GM12878 (cell line): ENCODE results near the gene ZWILCH. TPM values are rescaled to one million over a fixed set of nuclear protein-coding genes. Genes with fewer than 3 reads are reported as not detected.

Experiments
- ATAC-seq: fragments of 200-7000 bp; cut with Tn5 transposase; 3 replicates; pipeline ENCODE4 v1.9.1; 2020; ENCODE audit warnings: mild to moderate bottlenecking, moderate library complexity
- BruUV-seq: library from RNA; stranded (reverse); fragments of 400-500 nt; replicated peaks from 2 replicates; lab custom pipeline; 2021; lab: Mats Ljungman, UMichigan
- CTCF ChIA-PET: fragments of 300-600 bp; sonication (Branson Sonifier 250); formaldehyde crosslinking; extraction: SDS; loops from one replicate; lab custom pipeline; 2021; ENCODE audit warnings: inconsistent platforms; lab: Yijun Ruan, JAX
- POLR2A ChIA-PET: fragments of 350-600 bp; formaldehyde crosslinking; extraction: SDS; loops from one replicate; lab custom pipeline; 2021; ENCODE audit warnings: inconsistent platforms; lab: Charles Lee
- RAD21 ChIA-PET: fragments of 300-600 bp; sonication (Branson Sonifier 250); formaldehyde crosslinking; loops from one replicate; lab custom pipeline; 2023; ENCODE audit warnings: antibody characterized with exemption; ENCODE audit not compliant: unreplicated experiment; lab: Charles Lee
- SMC1A ChIA-PET: fragments of 300-600 bp; sonication (Branson Sonifier 250); formaldehyde crosslinking; loops from one replicate; lab custom pipeline; 2023; ENCODE audit not compliant: unreplicated experiment, uncharacterized antibody; lab: Charles Lee
- DNase-seq: peaks from one replicate; pipeline ENCODE4 v3.0.0-alpha.2; 2011; ENCODE audit warnings: low read depth, low spot score
- FAIRE-seq: peaks from 3 replicates; lab custom pipeline; 2011; peaks lifted over from hg19 to GRCh38; lab: Jason Lieb, UNC
- H2AFZ ChIP-seq: 2 replicates; pipeline ENCODE4 v1.6.0; 2011; ENCODE audit warnings: low read depth, low read length, control low read depth; ENCODE audit not compliant: control insufficient read depth
- H3K27ac ChIP-seq: 2 replicates; pipeline ENCODE4 v1.5.1; 2011; ENCODE audit warnings: control low read depth; ENCODE audit not compliant: control insufficient read depth, insufficient read depth
- H3K27me3 ChIP-seq, 2 experiments: replicated peaks in 1 of 2; 2 replicates each; pipeline versions ENCODE4 v1.6.0 to v1.6.1; 2011; ENCODE audit warnings: low read length in 1 of 2; ENCODE audit not compliant: control insufficient read depth in 2 of 2, insufficient read depth in 2 of 2
- H3K36me3 ChIP-seq, 2 experiments: 2 replicates each; pipeline ENCODE4 v1.5.1; 2011; ENCODE audit warnings: low read length in 1 of 2; ENCODE audit not compliant: control insufficient read depth in 2 of 2, insufficient read depth in 2 of 2
- H3K4me1 ChIP-seq: 2 replicates; pipeline ENCODE4 v1.6.1; 2011; ENCODE audit warnings: mild to moderate bottlenecking, low read length, moderate library complexity, mixed read lengths; ENCODE audit not compliant: control insufficient read depth, insufficient read depth
- H3K4me2 ChIP-seq: 2 replicates; pipeline ENCODE4 v1.6.0; 2011; ENCODE audit warnings: control low read depth; ENCODE audit not compliant: control insufficient read depth, insufficient read depth
- H3K4me3 ChIP-seq: fragments of 200-600 bp; sonication (generic); 2 replicates; pipeline ENCODE4 v1.5.1; 2016
- H3K79me2 ChIP-seq: 2 replicates; pipeline ENCODE4 v1.6.0; 2011; ENCODE audit warnings: low read length; ENCODE audit not compliant: control insufficient read depth, insufficient read depth
- H3K9ac ChIP-seq: 2 replicates; pipeline ENCODE4 v1.8.0; 2011; ENCODE audit warnings: low read length, control low read depth, mixed read lengths; ENCODE audit not compliant: control insufficient read depth, insufficient read depth
- H3K9me3 ChIP-seq: replicated peaks from 3 replicates; pipeline ENCODE4 v1.5.1; 2011; ENCODE audit warnings: mild to moderate bottlenecking, low read length; ENCODE audit not compliant: control insufficient read depth, insufficient read depth
- H4K20me1 ChIP-seq: 2 replicates; pipeline ENCODE4 v1.6.0; 2011; ENCODE audit not compliant: control insufficient read depth, insufficient read depth
- BMI1 ChIP-seq: fragments of 450-650 bp; IDR thresholded peaks from 2 replicates; pipeline ENCODE4 v1.6.1; 2016; ENCODE audit warnings: mild to moderate bottlenecking, moderate library complexity, borderline replicate concordance
- CHD1 ChIP-seq: IDR thresholded peaks from 2 replicates; pipeline ENCODE4 v1.6.1; 2012; ENCODE audit warnings: low read depth, low read length, improper control_type of control experiment
- EZH2 ChIP-seq: IDR thresholded peaks from 2 replicates; pipeline ENCODE4 v1.6.1; 2012; ENCODE audit warnings: low read depth, mild to moderate bottlenecking, control low read depth, inconsistent platforms, low read length, borderline replicate concordance; ENCODE audit not compliant: control insufficient read depth
- IKZF2 ChIP-seq, 2 experiments: fragments of 450-650 bp; IDR thresholded peaks; 2 replicates each; pipeline ENCODE4 v1.6.1; 2017; ENCODE audit warnings: mild to moderate bottlenecking in 2 of 2, moderate library complexity in 2 of 2
- MEF2B ChIP-seq: fragments of 450-650 bp; IDR thresholded peaks from 2 replicates; pipeline ENCODE4 v1.6.1; 2018; ENCODE audit warnings: mild to moderate bottlenecking, moderate library complexity; ENCODE audit not compliant: partially characterized antibody, poor library complexity, severe bottlenecking
- NBN ChIP-seq: fragments of 450-650 bp; IDR thresholded peaks from 2 replicates; pipeline ENCODE4 v1.6.1; 2016
- POLR2A ChIP-seq: IDR thresholded peaks from 2 replicates; pipeline ENCODE4 v1.6.1; 2011; ENCODE audit warnings: low read depth, mild to moderate bottlenecking, low read length
- RCOR1 ChIP-seq: conservative IDR thresholded peaks from 2 replicates; pipeline ENCODE4 v1.6.1; 2012; ENCODE audit warnings: low read depth, low read length, improper control_type of control experiment
- RUNX3 ChIP-seq: IDR thresholded peaks from 2 replicates; pipeline ENCODE4 v1.6.1; 2012; ENCODE audit warnings: low read length, inconsistent platforms
- SMAD1 ChIP-seq: fragments of 450-650 bp; IDR thresholded peaks from 2 replicates; pipeline ENCODE4 v1.6.1; 2018; ENCODE audit warnings: mild to moderate bottlenecking, low read depth; ENCODE audit not compliant: partially characterized antibody
- SMC3 ChIP-seq: IDR thresholded peaks from 2 replicates; pipeline ENCODE4 v1.6.1; 2011; ENCODE audit warnings: low read length, improper control_type of control experiment, borderline replicate concordance
- TCF12 ChIP-seq: IDR thresholded peaks from 2 replicates; pipeline ENCODE4 v1.6.1; 2011; ENCODE audit warnings: low read depth, mild to moderate bottlenecking, low read length
- WGBS: methylation state at CpG from one replicate; pipeline ENCODE4 v1.1.6; 2016; ENCODE audit warnings: low lambda C conversion rate; ENCODE audit not compliant: insufficient replicate concordance, insufficient coverage; ENCODE audit errors: missing lambda C conversion rate; 5-methylcytosine and 5-hydroxymethylcytosine counted together
- in situ Hi-C: fragments of 300-500 bp; cut with MboI; formaldehyde crosslinking; loops from 9 replicates; pipeline ENCODE4 v1.14.3; 2018; ENCODE audit warnings: mixed read lengths
- intact Hi-C: fragments of 100-400 bp; cut with micrococcal nuclease; formaldehyde crosslinking; loops from one replicate; pipeline ENCODE4 v1.14.2; 2022; ENCODE audit not compliant: unreplicated experiment
- polyA plus RNA-seq, 11 experiments: library from polyadenylated mRNA; depleted of rRNA in 4 of 11; unstranded in 6 of 11; stranded (reverse) in 5 of 11; fragments of >200 nt; fragmentation: Nextera tagmentation in 4 of 11; fragmentation: Illumina TruSeq in 1 of 11; extraction: Ambion mirVana in 4 of 11; extraction: Trizol in 1 of 11; gene quantifications; 1 replicate in 1 of 11; 2 replicates in 10 of 11; pipeline versions ENCODE4 v1.2.1 to v1.2.3, GENCODE V29; 2011 to 2016; ENCODE audit warnings: inconsistent platforms in 2 of 11, missing spikeins in 2 of 11, low read depth in 1 of 11
- total RNA-seq, 4 experiments: library from RNA; depleted of rRNA in 3 of 4; stranded (reverse); fragments of >200 nt in 3 of 4; fragmentation: Illumina TruSeq in 1 of 4; extraction: Trizol in 1 of 4; gene quantifications; 2 replicates each; pipeline versions ENCODE4 v1.2.1 to v1.2.3, GENCODE V29; 2013 to 2021

The ZWILCH gene
- total and polyA plus RNA-seq, 10 of the 15 experiments (the other 5 are each of a cell fraction or from before 2014, with no cell fraction given): 15.6 to 73.9 (median 32.4) TPM

GRCh38 chr15:66480267-66480666 is 24.9 kb upstream of the ZWILCH start:
- Histone ChIP-seq H2AFZ (no peak overlapping the region), H3K79me2 (peaks cover 3% of the 10 kb centered on the region), H3K27ac (no peak overlapping the region), H3K4me3 (no peak overlapping the region), H3K27me3 (no peaks in the 10 kb centered on the region), H3K4me1 (peaks cover 10% of the 10 kb centered on the region), H3K9ac (no peak overlapping the region), H4K20me1 (no peaks in the 10 kb centered on the region), H3K9me3 (no peaks in the 10 kb centered on the region), H3K4me2 (no peak overlapping the region), H3K36me3 (peaks cover 19 to 21% of the 10 kb centered on the region in 2 experiments)
- TF ChIP-seq EZH2 (no peak), RCOR1 (no peak), SMC3 (no peak), CHD1 (no peak), MEF2B (no peak), BMI1 (no peak), NBN (no peak), RUNX3 (no peak), IKZF2 (IDR thresholded peaks at IDR 0.05) (no peak), POLR2A (no peak), TCF12 (no peak), SMAD1 (no peak)
- ChIA-PET POLR2A (no interaction called here), SMC1A (interaction anchor here (0.6 kb wide), 1 partner anchor 59 kb away, joined by 3 read pairs; no protein-coding TSS in a partner anchor), RAD21 (no interaction called here), CTCF (interaction anchor here (1.9 kb wide), 1 partner anchor 18 kb away, joined by 5 read pairs; the partner anchor contains the start of gene SNAPC5)
- in situ Hi-C loops: no loop called here
- FAIRE-seq (no peak), DNase-seq (no peak), ATAC-seq (no peak)
- WGBS: 94% methylated on average over 6 of the region's 6 CpGs
- intact Hi-C loops: no loop called here
- no TSS peak for BruUV-seq
